ENCODE measurements around the gene UCP3.

Gene UCP3

GRCh38 chr11:74006743-74007304 is 2.1 kb downstream of the UCP3 start:
- Histone ChIP-seq H3K79me2 (ENCODE audit: low read length) (no peaks in the 10 kb centered on the region), H3K9ac (ENCODE audit: low read length) (no peak overlapping the region), H3K36me3 (replicated peaks; ENCODE audit: low read depth, low read length) (no peaks in the 10 kb centered on the region), H3K27ac (ENCODE audit: low read length) (no peak overlapping the region), H4K20me1 (ENCODE audit: insufficient read depth, low read length) (no peaks in the 10 kb centered on the region), H3K9me3 (ENCODE audit: insufficient read depth, low read length) (no peaks in the 10 kb centered on the region), H3K4me1 (ENCODE audit: low read length) (peaks cover 9% of the 10 kb centered on the region), H2AFZ (ENCODE audit: low read depth, low read length) (no peak overlapping the region), H3K4me2 (ENCODE audit: low read length) (no peak overlapping the region), H3K27me3 (ENCODE audit: low read depth, low read length) (no peaks in the 10 kb centered on the region), H3K4me3 (ENCODE audit: low read length) (no peak overlapping the region)
- TF ChIP-seq CTCF (IDR thresholded peaks at IDR 0.05; ENCODE audit: low read depth, low read length), result no peak
- TF ChIP-seq EZH2phosphoT487 (IDR thresholded peaks at IDR 0.05; ENCODE audit: low read depth), result no peak

GRCh38 chr11:74005721-74006517 is 3.0 kb downstream of the UCP3 start:
- Histone ChIP-seq H3K79me2 (ENCODE audit: low read length) (no peaks in the 10 kb centered on the region), H3K36me3 (replicated peaks; ENCODE audit: low read depth, low read length) (no peaks in the 10 kb centered on the region), H2AFZ (ENCODE audit: low read depth, low read length) (no peak overlapping the region), H3K4me1 (ENCODE audit: low read length) (peaks cover 3% of the 10 kb centered on the region; the same call in 1 of the 2 replicates), H3K4me3 (ENCODE audit: low read length) (no peak overlapping the region), H3K27ac (ENCODE audit: low read length) (no peak overlapping the region), H3K9ac (ENCODE audit: low read length) (no peak overlapping the region), H3K4me2 (ENCODE audit: low read length) (no peak overlapping the region), H4K20me1 (ENCODE audit: insufficient read depth, low read length) (no peaks in the 10 kb centered on the region), H3K9me3 (ENCODE audit: insufficient read depth, low read length) (no peaks in the 10 kb centered on the region), H3K27me3 (ENCODE audit: low read depth, low read length) (no peaks in the 10 kb centered on the region)
- no peak for TF ChIP-seq CTCF (IDR thresholded peaks at IDR 0.05; ENCODE audit: low read depth, low read length)
- no peak for TF ChIP-seq EZH2phosphoT487 (IDR thresholded peaks at IDR 0.05; ENCODE audit: low read depth)

GRCh38 chr11:74004759-74005615 is 3.9 kb downstream of the UCP3 start:
- no peak for TF ChIP-seq EZH2phosphoT487 (IDR thresholded peaks at IDR 0.05; ENCODE audit: low read depth)
- no peak for TF ChIP-seq CTCF (IDR thresholded peaks at IDR 0.05; ENCODE audit: low read depth, low read length)
- Histone ChIP-seq H3K9ac (ENCODE audit: low read length) (no peak overlapping the region), H3K4me3 (ENCODE audit: low read length) (no peak overlapping the region), H4K20me1 (ENCODE audit: insufficient read depth, low read length) (no peaks in the 10 kb centered on the region), H3K27me3 (ENCODE audit: low read depth, low read length) (no peaks in the 10 kb centered on the region), H3K36me3 (replicated peaks; ENCODE audit: low read depth, low read length) (no peaks in the 10 kb centered on the region), H3K4me1 (ENCODE audit: low read length) (peaks cover 4% of the 10 kb centered on the region; the same call in 1 of the 2 replicates), H3K27ac (ENCODE audit: low read length) (no peak overlapping the region), H3K4me2 (ENCODE audit: low read length) (no peak overlapping the region), H2AFZ (ENCODE audit: low read depth, low read length) (no peak overlapping the region), H3K9me3 (ENCODE audit: insufficient read depth, low read length) (no peaks in the 10 kb centered on the region), H3K79me2 (ENCODE audit: low read length) (no peaks in the 10 kb centered on the region)
